Activated B cell treated with CpG ODN at 0.5 μM for 24 hours (primary cell): Measurements from ENCODE around the gene LY6G6C. TPM values are rescaled to one million over a fixed set of nuclear protein-coding genes. Genes with fewer than 3 reads are reported as not detected.

ENCODE experiments used
- ATAC-seq: fragments of 200-7000 bp; cut with Tn5 transposase; one replicate; pipeline ENCODE4 v1.10.0; 2021; ENCODE audit warnings: low read depth, mild to moderate bottlenecking, moderate library complexity
- CTCF ChIA-PET: fragments of 350-600 bp; sonication (Branson Sonifier 250); formaldehyde crosslinking; loops from one replicate; lab custom pipeline; 2021; ENCODE audit warnings: antibody characterized with exemption; lab: Charles Lee
- POLR2A ChIA-PET: fragments of 350-600 bp; sonication (Branson Sonifier 250); formaldehyde crosslinking; loops from one replicate; lab custom pipeline; 2021; ENCODE audit warnings: antibody characterized with exemption; lab: Charles Lee
- DNase-seq: peaks from one replicate; pipeline ENCODE4 v3.0.0; 2022
- H3K27ac Mint-ChIP-seq: one replicate; pipeline ENCODE4 v1.8.0; 2020; ENCODE audit warnings: mixed read lengths
- H3K27me3 Mint-ChIP-seq: one replicate; pipeline ENCODE4 v1.8.0; 2021; ENCODE audit warnings: mixed read lengths
- H3K36me3 Mint-ChIP-seq: one replicate; pipeline ENCODE4 v1.8.0; 2021; ENCODE audit warnings: low read depth, mixed read lengths
- H3K4me1 Mint-ChIP-seq: one replicate; pipeline ENCODE4 v1.8.0; 2021; ENCODE audit warnings: mixed read lengths
- H3K4me3 Mint-ChIP-seq: one replicate; pipeline ENCODE4 v1.8.0; 2020; ENCODE audit warnings: mild to moderate bottlenecking, mixed read lengths
- H3K9me3 Mint-ChIP-seq: one replicate; pipeline ENCODE4 v1.8.0; 2020; ENCODE audit warnings: mixed read lengths
- intact Hi-C: fragments of 100-400 bp; cut with micrococcal nuclease; formaldehyde crosslinking; loops from one replicate; pipeline ENCODE4 v1.15.1; 2024
- total RNA-seq: library from RNA; stranded (reverse); gene quantifications from 2 replicates; pipeline ENCODE4 v1.2.3, GENCODE V29; 2022
- TF ChIP-seq, protein P1 (sequence below): fragments of 200-600 bp; IDR thresholded peaks from one replicate; pipeline ENCODE4 v1.8.0; 2022; ENCODE audit warnings: antibody characterized with exemption, mild to moderate bottlenecking

LY6G6C gene
- total RNA-seq = not detected in 2 replicates

GRCh38 chr6:31721351-31722020, at the start of gene LY6G6C:
TSS of gene LY6G6C (minus strand) at chr6:31721746. CDS start at chr6:31721679, 67 bp downstream.
- Mint-ChIP-seq H3K4me1 (peaks cover 21% of the 10 kb centered on the region), H3K27ac (no peak within 1 kb of the TSS), H3K36me3 (peaks cover 13% of the 10 kb centered on the region), H3K4me3 (no peak within 1 kb of the TSS), H3K9me3 (no peaks in the 10 kb centered on the region), H3K27me3 (no peaks in the 10 kb centered on the region)
- ChIA-PET POLR2A (no interaction called here), CTCF (no interaction called here)
- intact Hi-C loops = no loop called here
- no peak for DNase-seq
- TF ChIP-seq, protein P1, sequence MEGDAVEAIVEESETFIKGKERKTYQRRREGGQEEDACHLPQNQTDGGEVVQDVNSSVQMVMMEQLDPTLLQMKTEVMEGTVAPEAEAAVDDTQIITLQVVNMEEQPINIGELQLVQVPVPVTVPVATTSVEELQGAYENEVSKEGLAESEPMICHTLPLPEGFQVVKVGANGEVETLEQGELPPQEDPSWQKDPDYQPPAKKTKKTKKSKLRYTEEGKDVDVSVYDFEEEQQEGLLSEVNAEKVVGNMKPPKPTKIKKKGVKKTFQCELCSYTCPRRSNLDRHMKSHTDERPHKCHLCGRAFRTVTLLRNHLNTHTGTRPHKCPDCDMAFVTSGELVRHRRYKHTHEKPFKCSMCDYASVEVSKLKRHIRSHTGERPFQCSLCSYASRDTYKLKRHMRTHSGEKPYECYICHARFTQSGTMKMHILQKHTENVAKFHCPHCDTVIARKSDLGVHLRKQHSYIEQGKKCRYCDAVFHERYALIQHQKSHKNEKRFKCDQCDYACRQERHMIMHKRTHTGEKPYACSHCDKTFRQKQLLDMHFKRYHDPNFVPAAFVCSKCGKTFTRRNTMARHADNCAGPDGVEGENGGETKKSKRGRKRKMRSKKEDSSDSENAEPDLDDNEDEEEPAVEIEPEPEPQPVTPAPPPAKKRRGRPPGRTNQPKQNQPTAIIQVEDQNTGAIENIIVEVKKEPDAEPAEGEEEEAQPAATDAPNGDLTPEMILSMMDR = no peak
- ATAC-seq = no peak

DNA sequence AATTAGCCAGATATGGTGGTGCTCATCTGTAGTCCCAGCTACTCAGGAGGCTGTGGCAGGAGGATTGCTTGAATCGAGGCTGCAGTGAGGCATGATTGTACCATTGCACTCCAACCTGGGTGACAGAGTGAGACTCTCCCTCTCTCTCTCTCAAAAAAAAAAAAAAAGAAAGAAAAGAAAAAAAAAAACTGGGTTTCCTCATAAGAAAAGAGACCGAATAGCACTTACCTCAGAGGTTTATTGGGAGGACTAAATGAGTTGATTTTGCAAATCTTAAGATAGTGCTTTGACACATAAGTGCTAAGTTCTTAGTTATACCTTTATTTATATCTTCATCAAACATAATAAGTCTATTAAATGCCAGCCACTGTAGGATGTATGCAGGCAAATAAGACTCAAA, 49.3 kb upstream of the LY6G6C start:
- ATAC-seq (no peak), DNase-seq (no peak)
- TF ChIP-seq, protein P1 = no peak
- intact Hi-C loops = loop anchor here (1.0 kb wide), 2 partner anchors 59 to 91 kb away; no protein-coding TSS in a partner anchor
- Mint-ChIP-seq H3K36me3 (no peaks in the 10 kb centered on the region), H3K27ac (no peak overlapping the region), H3K4me1 (peaks cover 22% of the 10 kb centered on the region), H3K9me3 (no peaks in the 10 kb centered on the region), H3K27me3 (no peaks in the 10 kb centered on the region), H3K4me3 (no peak overlapping the region)
- ChIA-PET POLR2A (interaction anchor here (0.6 to 2.0 kb wide), 7 partner anchors 25 to 110 kb away, joined by 3 to 14 read pairs (median 5); partner anchors contain the start of genes MSH5 and VARS1), CTCF (interaction anchor here (0.7 to 2.7 kb wide), 5 partner anchors 21 to 90 kb away, joined by 3 to 49 read pairs (median 9); partner anchors contain the start of genes DDAH2, LY6G5C and MSH5)

DNA sequence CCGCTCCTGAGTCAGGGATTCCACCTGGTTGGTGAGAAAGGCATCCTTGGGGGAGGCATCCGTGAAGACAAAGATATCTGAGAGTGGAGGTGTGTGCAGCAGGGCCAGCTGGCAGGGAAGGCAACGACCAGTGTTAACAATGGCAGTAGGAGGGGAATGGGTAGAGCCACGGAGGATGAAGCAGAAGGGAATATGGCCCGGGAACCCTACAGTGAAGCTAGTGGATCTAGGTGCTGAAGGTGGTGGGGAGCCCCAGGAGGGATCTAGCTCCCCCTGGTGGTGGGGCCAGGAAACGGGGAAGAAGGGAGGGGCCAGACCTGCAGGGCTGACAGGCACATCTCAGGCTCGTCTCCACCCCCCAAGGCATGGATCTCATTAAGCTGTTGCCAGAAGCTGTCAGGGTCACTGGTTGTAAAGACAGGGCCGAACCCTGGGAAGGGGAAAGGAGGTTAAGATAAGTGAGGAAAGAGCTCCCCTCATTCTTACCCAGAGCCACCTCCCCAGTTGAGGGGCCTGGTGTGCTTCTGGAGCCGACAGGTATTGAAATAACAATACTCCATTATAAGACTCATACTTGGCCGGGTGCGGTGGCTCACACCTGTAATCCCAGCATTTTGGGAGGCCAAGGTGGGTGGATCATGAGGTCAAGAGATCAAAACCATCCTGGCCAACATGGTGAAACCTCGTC, 48.3 kb upstream of the LY6G6C start:
- Mint-ChIP-seq H3K36me3 (no peaks in the 10 kb centered on the region), H3K9me3 (no peaks in the 10 kb centered on the region), H3K4me3 (no peak overlapping the region), H3K4me1 (peaks cover 16% of the 10 kb centered on the region), H3K27ac (no peak overlapping the region), H3K27me3 (no peaks in the 10 kb centered on the region)
- intact Hi-C loops = loop anchor here (1.0 kb wide), 3 partner anchors 41 to 90 kb away; partner anchors contain the start of gene DDAH2
- ChIA-PET POLR2A (interaction anchor here (0.6 to 2.0 kb wide), 15 partner anchors 18 to 109 kb away, joined by 3 to 20 read pairs (median 5); partner anchors contain the start of genes ABHD16A, CLIC1, DDAH2 and HSPA1A), CTCF (interaction anchor here (0.5 to 2.7 kb wide), 21 partner anchors 8 to 219 kb away, joined by 3 to 49 read pairs (median 4); partner anchors contain the start of genes BAG6, CLIC1, DDAH2 and LY6G5C)
- peak; percentile 98 for ATAC-seq
- TF ChIP-seq, protein P1 = no peak
- DNase-seq = peak; percentile 76

- ATAC-seq (no peak), DNase-seq (no peak)
- peaks cover 16% of the 10 kb centered on the region for H3K4me1 Mint-ChIP-seq
- H3K27me3 Mint-ChIP-seq = no peaks in the 10 kb centered on the region
- ChIA-PET POLR2A (interaction anchor here (0.6 to 1.8 kb wide), 4 partner anchors 31 to 62 kb away, joined by 6 to 20 read pairs (median 10); partner anchors contain the start of genes CLIC1 and DDAH2), CTCF (interaction anchor here (0.6 to 2.7 kb wide), 10 partner anchors 17 to 217 kb away, joined by 3 to 49 read pairs (median 5); partner anchors contain the start of genes DDAH2, LY6G5C, MPIG6B and MSH5)
- H3K27ac Mint-ChIP-seq = no peak overlapping the region
- TF ChIP-seq, protein P1 = no peak
- intact Hi-C loops = loop anchor here (1.0 kb wide), 1 partner anchor 39 kb away; the partner anchor contains the start of gene DDAH2
- H3K36me3 Mint-ChIP-seq = peaks cover 5% of the 10 kb centered on the region
- H3K4me3 Mint-ChIP-seq = no peak overlapping the region
- no peaks in the 10 kb centered on the region for H3K9me3 Mint-ChIP-seq
Observed at GRCh38 chr6:31768363-31769257, 47.1 kb upstream of the LY6G6C start.
